Activated naive CD8-positive, alpha-beta T cell treated with anti-CD3 and anti-CD28 coated beads, Interleukin-2, amount 10 ng/mL, durations not matched to agents 7 days and 5 days (primary cell): ENCODE measurements around the gene PSMD2. TPM values are rescaled to one million over a fixed set of nuclear protein-coding genes. Genes with fewer than 3 reads are reported as not detected.
A peak's percentile ranks its signal among the peaks of the same experiment; 100 is the strongest.
"Not testable (repeated sequence)": the region's sequence is repeated elsewhere in the genome, so short reads cannot be mapped to it uniquely, and the experiment has no call there.

ENCODE experiments used
- ATAC-seq: fragments of 150-1000 bp; cut with Tn5 transposase; one replicate; pipeline ENCODE4 v1.10.0; 2021; ENCODE audit warnings: low read depth, moderate library complexity
- POLR2A ChIA-PET: fragments of 350-600 bp; sonication (Branson Sonifier 250); formaldehyde crosslinking; loops from one replicate; lab custom pipeline; 2021; ENCODE audit warnings: antibody characterized with exemption; lab: Charles Lee
- DNase-seq: peaks from one replicate; pipeline ENCODE4 v3.0.0; 2021
- H3K27ac Mint-ChIP-seq: one replicate; pipeline ENCODE4 v1.8.0; 2022; ENCODE audit warnings: mild to moderate bottlenecking, mixed read lengths
- H3K27me3 Mint-ChIP-seq: one replicate; pipeline ENCODE4 v1.8.0; 2022; ENCODE audit warnings: mild to moderate bottlenecking, moderate library complexity, mixed read lengths
- H3K36me3 Mint-ChIP-seq: one replicate; pipeline ENCODE4 v1.8.0; 2021; ENCODE audit warnings: mild to moderate bottlenecking, mixed read lengths
- H3K4me1 Mint-ChIP-seq: one replicate; pipeline ENCODE4 v1.8.0; 2021; ENCODE audit warnings: mixed read lengths
- H3K4me3 Mint-ChIP-seq: one replicate; pipeline ENCODE4 v1.8.0; 2022; ENCODE audit warnings: mild to moderate bottlenecking, moderate library complexity, mixed read lengths
- H3K9me3 Mint-ChIP-seq: one replicate; pipeline ENCODE4 v1.8.0; 2021; ENCODE audit warnings: mixed read lengths
- total RNA-seq, 2 experiments: library from RNA; stranded (reverse); gene quantifications; one replicate each; pipeline ENCODE4 v1.2.3, GENCODE V29; 2021

Gene PSMD2
- total RNA-seq, 2 experiments from 2014 or later: 171 to 172 TPM

DNA sequence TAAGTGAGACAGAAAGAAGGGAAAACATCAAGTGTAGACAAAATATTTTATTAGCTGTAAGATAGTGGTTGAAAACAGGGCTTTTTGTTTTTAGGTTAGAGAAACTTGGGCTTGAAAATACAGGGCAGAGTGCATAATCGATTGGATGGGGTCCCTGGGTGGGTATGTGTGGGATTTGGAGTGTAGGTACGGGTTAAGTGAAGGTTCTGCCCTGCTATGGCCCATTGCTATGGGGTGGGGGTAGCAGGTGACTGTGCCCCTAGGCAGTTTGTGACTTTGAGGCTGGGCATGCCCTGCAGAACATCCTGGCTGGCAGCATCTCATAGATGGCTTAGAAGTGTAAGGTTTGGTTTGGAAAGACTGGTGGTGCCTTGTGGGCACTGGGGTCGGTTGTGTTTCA, 34.7 kb downstream of the PSMD2 start:
- Mint-ChIP-seq H3K4me3 (no peak overlapping the region), H3K36me3 (peaks cover 31% of the 10 kb centered on the region), H3K27me3 (no peaks in the 10 kb centered on the region), H3K9me3 (no peaks in the 10 kb centered on the region), H3K27ac (peak overlapping the region; percentile 78), H3K4me1 (peaks cover 46% of the 10 kb centered on the region)
- POLR2A ChIA-PET: no interaction called here
- DNase-seq (no peak), ATAC-seq (no peak)

DNA sequence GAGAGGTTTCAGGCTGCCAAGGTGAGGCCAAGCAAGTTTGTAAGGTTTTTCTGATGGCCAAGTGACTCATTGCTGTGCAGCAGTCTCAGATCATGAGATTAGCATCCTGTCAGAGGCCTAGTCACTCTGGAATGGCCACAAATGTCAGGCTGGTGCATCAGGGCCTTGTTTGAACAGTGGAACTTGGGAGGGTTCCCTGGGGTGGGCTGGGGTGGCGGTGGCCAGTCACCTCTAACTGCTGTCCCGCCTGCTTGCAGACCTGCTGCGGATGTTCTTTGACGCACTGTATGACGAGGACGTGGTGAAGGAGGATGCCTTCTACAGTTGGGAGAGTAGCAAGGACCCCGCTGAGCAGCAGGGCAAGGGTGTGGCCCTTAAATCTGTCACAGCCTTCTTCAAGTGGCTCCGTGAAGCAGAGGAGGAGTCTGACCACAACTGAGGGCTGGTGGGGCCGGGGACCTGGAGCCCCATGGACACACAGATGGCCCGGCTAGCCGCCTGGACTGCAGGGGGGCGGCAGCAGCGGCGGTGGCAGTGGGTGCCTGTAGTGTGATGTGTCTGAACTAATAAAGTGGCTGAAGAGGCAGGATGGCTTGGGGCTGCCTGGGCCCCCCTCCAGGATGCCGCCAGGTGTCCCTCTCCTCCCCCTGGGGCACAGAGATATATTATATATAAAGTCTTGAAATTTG, 35.6 kb downstream of the PSMD2 start:
- ATAC-seq: peak; percentile 43
- peak overlapping the region; percentile 78 for H3K27ac Mint-ChIP-seq

DNA sequence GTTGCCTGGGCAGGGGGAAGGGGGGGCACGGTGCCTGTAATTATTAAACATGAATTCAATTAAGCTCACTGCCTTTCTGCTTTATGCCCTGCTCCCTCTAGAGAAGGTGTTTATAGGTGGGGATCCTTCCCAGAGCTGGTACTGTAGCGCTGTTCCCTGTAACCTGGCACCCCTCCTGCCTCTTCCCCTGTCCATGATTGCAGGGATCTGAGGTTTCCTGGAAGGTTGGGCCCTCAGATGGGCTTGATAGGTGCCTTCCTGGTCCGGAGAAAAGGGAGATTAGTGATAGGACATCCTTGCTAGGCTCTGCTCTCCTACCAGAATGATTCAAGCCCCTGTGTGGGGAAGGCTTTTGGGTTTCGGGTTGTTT, 36.2 kb downstream of the PSMD2 start:
- peak overlapping the region; percentile 84 for H3K4me3 Mint-ChIP-seq
- POLR2A ChIA-PET: interaction anchor here (0.9 to 1.3 kb wide), 2 partner anchors 11 to 20 kb away, joined by 3 to 4 read pairs; no protein-coding TSS in a partner anchor
- DNase-seq (no peak), ATAC-seq (no peak)
- peaks cover 44% of the 10 kb centered on the region for H3K4me1 Mint-ChIP-seq
- peak overlapping the region; percentile 84 for H3K27ac Mint-ChIP-seq
- peaks cover 19% of the 10 kb centered on the region for H3K36me3 Mint-ChIP-seq
- H3K9me3 Mint-ChIP-seq: no peaks in the 10 kb centered on the region
- no peaks in the 10 kb centered on the region for H3K27me3 Mint-ChIP-seq

More for the DNA sequence above, 35.6 kb downstream of the PSMD2 start:
- no peaks in the 10 kb centered on the region for H3K9me3 Mint-ChIP-seq
- H3K4me3 Mint-ChIP-seq: no peak overlapping the region
- DNase-seq: no peak
- H3K4me1 Mint-ChIP-seq: peaks cover 44% of the 10 kb centered on the region
- no peaks in the 10 kb centered on the region for H3K27me3 Mint-ChIP-seq
- H3K36me3 Mint-ChIP-seq: peaks cover 23% of the 10 kb centered on the region
- POLR2A ChIA-PET: interaction anchor here (1.3 kb wide), 1 partner anchor 19 kb away, joined by 4 read pairs; no protein-coding TSS in a partner anchor

DNA sequence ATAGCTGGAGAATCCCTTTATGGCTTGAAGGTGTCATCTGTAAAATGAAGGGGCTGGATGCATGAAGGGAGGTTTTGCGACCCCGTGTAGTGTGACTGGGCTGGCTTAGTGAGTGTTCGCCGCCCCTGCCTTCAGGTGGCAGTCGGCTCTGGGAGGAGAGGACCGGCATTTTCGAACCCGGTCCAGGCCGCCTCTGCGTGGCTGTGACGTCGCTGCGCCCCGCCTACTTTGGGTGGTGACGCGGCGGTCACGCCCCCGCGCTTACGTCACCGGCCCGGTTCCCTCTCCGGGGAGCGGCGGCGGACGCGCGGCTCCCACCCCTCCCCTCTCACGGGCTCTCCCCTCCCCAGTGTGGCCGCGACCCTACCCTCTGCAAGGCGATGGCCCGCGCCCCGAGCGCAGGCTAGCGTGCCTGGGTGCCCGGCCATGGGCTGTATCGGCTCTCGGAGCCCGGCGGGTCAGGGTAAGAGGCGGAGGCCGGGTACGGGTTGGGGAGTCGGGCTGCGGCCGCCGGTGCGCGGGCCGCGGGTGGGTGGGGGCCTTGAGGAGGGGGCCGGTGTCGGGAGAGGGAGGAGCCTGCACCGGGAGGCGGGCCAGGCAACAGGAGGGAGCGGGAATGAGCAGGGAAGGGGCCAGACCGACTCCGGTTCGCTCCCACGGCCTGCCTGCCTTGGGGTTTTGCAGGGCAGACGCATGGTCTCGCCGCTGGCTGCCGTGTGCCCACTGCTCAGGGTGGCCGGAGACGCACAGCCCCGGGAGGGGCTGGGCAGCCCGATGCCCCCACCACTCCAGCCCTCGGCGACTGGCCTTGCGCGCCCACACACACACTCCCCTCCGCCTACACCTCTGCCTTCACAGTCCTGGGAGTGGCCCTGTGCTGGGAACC, 36.9 kb downstream of the PSMD2 start:
- Mint-ChIP-seq H3K4me1 (peaks cover 47% of the 10 kb centered on the region), H3K27ac (peak overlapping the region; percentile 86), H3K27me3 (no peaks in the 10 kb centered on the region), H3K4me3 (peak overlapping the region; percentile 84), H3K36me3 (peaks cover 17% of the 10 kb centered on the region), H3K9me3 (no peaks in the 10 kb centered on the region)
- ATAC-seq: peak; percentile 65
- POLR2A ChIA-PET: interaction anchor here (0.9 to 1.3 kb wide), 2 partner anchors 12 to 20 kb away, joined by 3 to 4 read pairs; no protein-coding TSS in a partner anchor
- peak; percentile 95 for DNase-seq

DNA sequence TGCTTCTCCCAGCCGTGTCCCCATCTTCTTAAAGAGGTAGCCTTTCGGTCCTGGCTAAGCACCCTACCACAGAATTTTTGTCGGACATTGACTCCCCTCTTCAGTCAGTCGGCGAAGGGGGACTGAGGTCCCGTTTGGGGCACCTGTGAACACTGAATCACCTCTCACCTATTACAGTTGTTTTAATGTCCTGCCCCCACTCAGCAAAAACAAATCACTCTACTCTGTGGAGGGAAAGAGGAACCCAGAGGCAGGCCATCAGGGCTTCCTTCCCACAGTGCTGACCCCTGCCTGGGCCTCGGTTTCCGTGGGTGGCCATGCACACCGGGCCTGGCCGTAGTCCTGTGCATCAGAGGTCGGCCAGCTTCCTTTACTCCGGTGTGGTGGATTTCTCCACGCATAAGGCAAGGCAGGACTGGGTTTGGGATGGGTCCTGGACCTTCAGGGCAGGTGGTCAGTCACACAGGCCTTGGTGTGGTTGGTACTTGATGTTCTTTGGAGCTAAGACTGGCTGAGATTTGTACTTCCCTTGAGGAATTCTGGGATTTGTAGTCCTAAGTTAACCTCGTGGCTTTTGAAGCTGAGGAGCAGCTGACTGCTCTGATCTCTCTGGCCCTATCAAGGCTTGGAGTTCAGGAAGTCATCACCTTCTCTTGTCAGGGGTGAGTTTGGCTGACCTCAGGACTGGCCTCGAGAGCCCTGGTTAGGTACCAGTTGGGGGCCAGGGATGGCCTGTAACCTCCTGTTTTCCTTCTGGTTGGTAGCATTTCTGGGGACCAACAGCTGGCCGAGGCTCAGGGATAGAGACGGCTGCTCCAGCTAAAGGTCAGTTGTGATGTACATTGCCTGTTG, 37.7 kb downstream of the PSMD2 start:
- H3K4me1 Mint-ChIP-seq: peaks cover 45% of the 10 kb centered on the region
- POLR2A ChIA-PET: interaction anchor here (1.3 kb wide), 1 partner anchor 22 kb away, joined by 3 read pairs; no protein-coding TSS in a partner anchor
- H3K27me3 Mint-ChIP-seq: no peaks in the 10 kb centered on the region
- DNase-seq: no peak
- peaks cover 13% of the 10 kb centered on the region for H3K36me3 Mint-ChIP-seq
- H3K27ac Mint-ChIP-seq: peak overlapping the region; percentile 86
- no peak for ATAC-seq
- peak overlapping the region; percentile 84 for H3K4me3 Mint-ChIP-seq
- no peaks in the 10 kb centered on the region for H3K9me3 Mint-ChIP-seq

DNA sequence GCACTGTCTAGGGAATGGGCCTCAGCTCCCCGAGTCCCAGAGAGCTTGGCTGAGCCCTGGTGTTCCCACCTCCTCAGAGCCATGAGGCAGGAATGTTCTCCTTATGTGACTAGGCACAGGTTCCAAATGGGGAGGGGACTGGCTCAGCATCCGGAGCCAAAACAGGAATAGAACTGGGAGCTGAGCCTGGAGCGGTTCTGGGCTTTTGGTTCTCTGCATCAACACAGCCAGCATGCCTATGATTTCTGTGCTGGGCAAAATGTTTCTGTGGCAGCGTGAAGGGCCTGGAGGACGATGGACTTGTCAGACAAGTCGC, 38.3 kb downstream of the PSMD2 start, which contains the start of gene FAM131A:
FAM131A (plus strand) TSS at position 202 of the 316 bp plus-strand sequence; CDS start at position 233, 31 bp downstream.
- Mint-ChIP-seq H3K36me3 (peaks cover 12% of the 10 kb centered on the region), H3K27ac (peak within 1 kb of the TSS; percentile 86)

DNA sequence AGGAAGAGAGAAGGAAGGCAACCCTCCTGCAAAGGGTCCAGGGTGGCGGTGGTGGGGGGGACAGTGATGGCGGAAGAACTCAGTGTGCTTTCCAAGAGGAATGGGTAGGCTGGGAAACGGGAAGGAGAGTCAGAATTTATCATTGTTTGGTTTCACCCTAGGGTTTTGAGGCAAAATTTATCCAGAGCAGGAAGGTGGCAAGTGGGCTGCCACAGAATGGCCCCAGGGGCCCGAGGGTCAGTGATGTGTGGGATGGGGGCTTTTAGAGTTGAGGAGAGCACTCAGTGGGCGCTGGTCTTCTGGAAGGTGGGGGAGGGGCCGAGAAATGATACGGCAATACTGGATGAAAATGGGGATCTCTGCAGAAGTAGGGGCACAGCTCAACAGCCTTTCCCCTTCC, 38.9 kb downstream of the PSMD2 start:
- peaks cover 6% of the 10 kb centered on the region for H3K36me3 Mint-ChIP-seq
- H3K27ac Mint-ChIP-seq: peak overlapping the region; percentile 44
- H3K27me3 Mint-ChIP-seq: no peaks in the 10 kb centered on the region
- H3K4me3 Mint-ChIP-seq: no peak overlapping the region
- no peak for ATAC-seq
- H3K4me1 Mint-ChIP-seq: peaks cover 35% of the 10 kb centered on the region
- DNase-seq: no peak
- no peaks in the 10 kb centered on the region for H3K9me3 Mint-ChIP-seq
- POLR2A ChIA-PET: interaction anchor here (1.3 kb wide), 1 partner anchor 23 kb away, joined by 3 read pairs; no protein-coding TSS in a partner anchor

More for the DNA sequence above, 38.3 kb downstream of the PSMD2 start, which contains the start of gene FAM131A:
- Mint-ChIP-seq H3K9me3 (no peaks in the 10 kb centered on the region), H3K27me3 (no peaks in the 10 kb centered on the region), H3K4me1 (peaks cover 41% of the 10 kb centered on the region), H3K4me3 (peak within 1 kb of the TSS; percentile 84)
- POLR2A ChIA-PET: interaction anchor here (1.3 kb wide), 1 partner anchor 22 kb away, joined by 3 read pairs; no protein-coding TSS in a partner anchor
- no peak for DNase-seq
- ATAC-seq: no peak

DNA sequence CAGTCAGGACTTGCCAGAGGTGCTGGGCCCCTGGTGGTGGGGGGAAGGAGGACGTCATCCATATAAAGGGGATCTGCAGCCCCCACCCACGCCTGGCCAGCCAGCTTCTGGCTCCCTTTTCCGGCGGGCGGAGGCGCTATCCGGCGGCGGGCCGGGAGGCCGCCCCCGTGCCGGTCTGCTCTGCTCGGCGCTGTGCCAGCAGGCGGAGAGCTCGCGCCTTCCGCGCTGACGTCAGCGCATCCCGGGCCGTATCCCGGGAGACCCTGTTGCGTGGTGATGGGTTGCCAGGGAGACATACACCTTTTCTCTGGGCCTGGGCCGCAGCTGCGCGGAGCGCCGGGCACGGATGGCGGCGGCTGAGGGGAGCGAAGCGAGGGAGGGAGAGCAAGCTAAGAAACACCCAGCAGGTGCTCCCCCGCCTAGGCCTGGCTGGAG, 39.5 kb downstream of the PSMD2 start:
- H3K4me1 Mint-ChIP-seq: peaks cover 30% of the 10 kb centered on the region
- H3K27ac Mint-ChIP-seq: no peak overlapping the region
- DNase-seq (no peak), ATAC-seq (no peak)
- no peak overlapping the region for H3K4me3 Mint-ChIP-seq
- no peaks in the 10 kb centered on the region for H3K9me3 Mint-ChIP-seq
- POLR2A ChIA-PET: no interaction called here
- peaks cover 4% of the 10 kb centered on the region for H3K36me3 Mint-ChIP-seq
- no peaks in the 10 kb centered on the region for H3K27me3 Mint-ChIP-seq

DNA sequence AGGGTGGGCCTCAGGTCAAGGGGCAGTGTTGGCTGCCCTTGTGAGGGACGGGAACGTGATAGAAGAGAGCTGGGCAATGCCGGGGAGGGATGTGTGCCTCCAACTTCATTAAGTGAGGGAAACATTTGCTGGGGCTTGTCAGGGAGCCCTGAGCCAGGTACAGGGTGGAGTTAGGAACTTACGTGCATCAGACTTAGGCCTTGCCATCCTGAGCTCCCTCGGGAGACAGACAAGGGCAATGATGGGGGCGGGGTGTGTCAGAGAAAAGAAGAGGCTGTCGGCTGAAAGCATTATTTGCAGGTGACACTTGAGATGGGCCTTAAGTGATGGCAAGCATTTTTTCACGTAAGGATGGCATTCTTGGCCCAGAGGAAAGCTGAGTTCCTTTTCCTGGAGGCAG, 40.0 kb downstream of the PSMD2 start:
- DNase-seq: no peak
- H3K4me1 Mint-ChIP-seq: peaks cover 26% of the 10 kb centered on the region
- POLR2A ChIA-PET: no interaction called here
- peaks cover 4% of the 10 kb centered on the region for H3K36me3 Mint-ChIP-seq
- no peak overlapping the region for H3K4me3 Mint-ChIP-seq
- ATAC-seq: no peak
- no peak overlapping the region for H3K27ac Mint-ChIP-seq
- no peaks in the 10 kb centered on the region for H3K27me3 Mint-ChIP-seq
- no peaks in the 10 kb centered on the region for H3K9me3 Mint-ChIP-seq

DNA sequence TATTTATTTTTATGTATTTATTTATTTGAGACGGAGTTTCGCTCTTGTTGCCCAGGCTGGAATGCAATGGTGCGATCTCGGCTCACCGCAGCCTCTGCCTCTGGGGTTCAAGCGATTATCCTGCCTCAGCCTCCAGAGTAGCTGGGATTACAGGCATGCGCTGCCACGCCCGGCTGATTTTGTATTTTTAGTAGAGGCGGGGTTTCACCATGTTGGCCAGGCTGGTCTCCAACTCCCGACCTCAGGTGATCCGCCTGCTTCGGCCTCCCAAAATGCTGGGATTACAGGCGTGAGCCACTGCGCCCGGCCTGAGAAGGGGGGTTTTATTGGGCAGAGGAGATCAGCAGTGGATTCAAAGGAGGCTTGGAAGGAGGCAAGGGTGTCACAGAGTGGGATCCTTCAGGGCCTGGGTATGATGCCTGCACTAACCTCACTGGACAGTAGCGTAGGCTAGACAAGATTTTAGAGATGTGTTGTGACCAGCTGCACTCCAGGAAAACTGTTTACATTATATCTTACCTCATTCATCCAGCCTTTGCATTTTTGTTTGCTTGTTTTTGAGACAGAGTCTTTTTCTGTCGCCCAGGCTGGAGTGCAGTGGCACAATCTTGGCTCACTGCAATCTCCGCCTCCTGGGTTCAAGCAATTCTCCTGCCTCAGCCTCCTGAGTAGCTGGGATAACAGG, 40.6 kb downstream of the PSMD2 start:
- H3K9me3 Mint-ChIP-seq, POLR2A ChIA-PET, H3K4me3 Mint-ChIP-seq, H3K27me3 Mint-ChIP-seq, H3K27ac Mint-ChIP-seq, DNase-seq, H3K36me3 Mint-ChIP-seq, ATAC-seq: not testable (repeated sequence)
- H3K4me1 Mint-ChIP-seq: peaks cover 21% of the 10 kb centered on the region

DNA sequence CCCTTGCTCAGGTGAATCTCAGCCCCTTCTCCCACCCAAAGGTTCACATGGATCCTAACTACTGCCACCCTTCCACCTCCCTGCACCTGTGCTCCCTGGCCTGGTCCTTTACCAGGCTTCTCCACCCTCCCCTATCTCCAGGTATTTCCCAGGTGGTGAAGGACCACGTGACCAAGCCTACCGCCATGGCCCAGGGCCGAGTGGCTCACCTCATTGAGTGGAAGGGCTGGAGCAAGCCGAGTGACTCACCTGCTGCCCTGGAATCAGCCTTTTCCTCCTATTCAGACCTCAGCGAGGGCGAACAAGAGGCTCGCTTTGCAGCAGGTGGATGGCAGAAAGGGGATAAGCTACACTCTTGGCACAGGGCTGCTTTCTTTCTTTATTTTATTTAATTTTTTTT, 42.9 kb downstream of the PSMD2 start:
- ATAC-seq (no peak), DNase-seq (no peak)
- Mint-ChIP-seq H3K4me3 (no peak overlapping the region), H3K4me1 (peaks cover 9% of the 10 kb centered on the region), H3K27ac (no peak overlapping the region), H3K9me3 (no peaks in the 10 kb centered on the region), H3K27me3 (no peaks in the 10 kb centered on the region), H3K36me3 (no peaks in the 10 kb centered on the region)
- POLR2A ChIA-PET: no interaction called here

DNA sequence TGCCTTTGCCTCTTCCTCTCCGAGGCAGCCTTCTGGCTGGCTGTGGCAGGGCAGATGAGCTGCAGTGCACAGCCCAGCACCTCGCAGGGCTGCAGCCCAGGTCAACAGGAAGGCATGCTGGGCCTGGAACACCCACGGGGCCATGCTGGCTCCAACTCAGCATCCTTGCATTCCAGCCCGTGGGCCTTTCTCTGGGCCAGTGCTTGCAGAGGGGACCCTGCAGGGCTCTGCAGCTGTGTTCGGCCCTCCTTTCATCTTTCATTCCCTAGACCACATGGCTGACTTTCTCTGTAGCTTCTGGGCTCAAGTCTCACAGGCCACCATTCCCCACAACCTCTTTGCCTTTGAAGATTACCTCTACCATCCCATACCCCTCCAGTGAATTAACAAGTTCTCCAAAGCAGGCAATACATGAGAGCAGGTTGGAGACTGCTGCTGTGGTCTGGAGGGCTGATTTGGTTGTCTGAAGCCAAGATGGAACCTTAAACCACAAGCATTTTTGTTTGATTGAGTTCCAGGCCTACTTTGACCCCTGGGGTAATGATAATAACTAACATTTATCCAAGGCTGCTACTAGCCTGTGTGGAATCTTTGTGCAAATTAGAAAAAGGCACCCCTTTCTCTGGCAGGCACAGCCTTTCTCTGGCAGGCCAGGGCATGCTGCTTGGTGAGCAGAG, 44.3 kb downstream of the PSMD2 start:
- Mint-ChIP-seq H3K27me3 (no peaks in the 10 kb centered on the region), H3K27ac (no peak overlapping the region), H3K4me3 (no peak overlapping the region), H3K9me3 (no peaks in the 10 kb centered on the region), H3K4me1 (peaks cover 6% of the 10 kb centered on the region), H3K36me3 (no peaks in the 10 kb centered on the region)
- no peak for ATAC-seq
- POLR2A ChIA-PET: no interaction called here
- DNase-seq: no peak
